Activated T-cell treated with anti-CD3 and anti-CD28 coated beads for 1 hour (primary cell): ENCODE data around the gene INO80.
"Not testable (repeated sequence)": the region's sequence is repeated elsewhere in the genome, so short reads cannot be mapped to it uniquely, and the experiment has no call there.

Source experiments
- DNase-seq: peaks from one replicate; pipeline ENCODE4 v3.0.0-alpha.2; 2020; ENCODE audit warnings: low read depth

Gene INO80

DNA sequence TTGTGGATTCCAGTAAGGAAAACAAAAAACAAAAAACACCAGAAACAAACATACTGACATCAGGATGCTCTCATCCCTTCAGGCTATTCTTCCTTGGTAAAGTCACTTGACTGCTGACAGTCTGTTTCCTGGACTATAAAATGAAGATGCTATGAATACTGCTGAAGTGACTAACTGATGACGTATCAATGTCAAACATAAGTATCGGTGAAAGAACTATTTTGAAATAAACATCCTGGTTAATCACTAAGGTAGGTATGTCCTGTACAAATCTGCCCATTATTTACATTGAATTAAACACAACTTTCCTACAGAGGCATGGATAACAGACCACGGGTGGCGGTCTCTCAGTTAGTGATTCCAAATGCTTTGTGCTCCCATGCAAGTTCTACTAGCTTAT is 116.9 kb downstream of the INO80 start:
- DNase-seq = no peak

DNA sequence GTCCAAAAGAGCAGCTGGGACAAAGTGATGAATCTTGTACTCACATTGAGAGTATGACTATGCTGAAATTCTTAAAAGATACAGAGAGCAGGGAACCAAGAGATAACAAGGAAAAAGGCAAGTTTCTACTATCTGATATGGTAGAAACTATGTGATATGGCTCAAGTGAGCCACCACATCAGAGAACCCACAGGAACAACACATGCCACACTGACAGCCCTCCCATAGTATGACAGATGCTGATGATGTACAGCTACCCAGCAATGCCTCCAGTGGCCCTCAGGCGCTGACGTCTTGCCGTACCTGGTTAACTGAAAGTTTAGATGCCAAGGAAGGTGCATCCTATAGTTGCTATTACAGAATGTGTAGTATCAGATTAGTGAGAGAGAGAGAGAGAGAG is 120.4 kb downstream of the INO80 start:
- DNase-seq = no peak

DNA sequence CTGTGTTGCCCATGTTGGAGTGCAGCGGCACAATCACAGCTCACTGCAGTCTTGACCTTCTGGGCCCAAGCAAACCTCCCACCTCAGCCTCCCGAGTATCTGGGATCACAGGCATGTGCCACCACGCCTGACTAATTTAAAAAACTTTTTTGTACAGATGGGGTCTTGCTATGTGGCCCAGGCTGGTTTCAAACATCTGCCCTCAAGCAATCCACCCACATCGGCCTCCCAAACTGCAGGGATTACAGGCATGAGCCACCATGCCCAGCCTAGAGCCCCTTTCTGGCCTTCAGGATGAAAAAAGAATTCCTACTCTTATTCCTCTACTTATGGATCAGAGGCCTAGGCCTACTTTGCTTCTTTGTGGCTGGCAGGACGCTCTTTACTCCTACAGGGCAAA is 123.3 kb downstream of the INO80 start:
- DNase-seq = no peak

DNA sequence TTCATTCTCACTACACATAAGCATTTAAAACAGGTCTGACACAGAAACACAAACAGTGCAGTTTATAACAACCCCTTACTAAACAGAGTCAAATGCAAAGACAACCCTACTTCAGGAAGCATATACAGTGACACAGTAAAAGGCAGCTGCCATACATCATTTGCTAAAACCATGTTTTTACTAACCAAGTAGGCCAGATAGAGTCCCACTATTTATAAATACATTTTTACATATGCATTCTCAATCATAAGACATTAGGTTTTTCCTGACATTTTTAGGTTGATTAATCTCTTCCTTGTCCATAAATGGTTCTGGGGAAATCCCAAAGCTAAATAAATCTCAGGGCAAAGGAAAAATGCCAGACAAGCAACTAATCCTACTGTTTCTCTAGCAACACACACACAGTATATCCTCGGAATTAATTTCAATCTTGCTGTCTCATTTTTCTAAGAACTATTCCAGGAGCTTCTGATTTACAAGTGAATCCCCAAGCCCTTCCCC is 123.8 kb downstream of the INO80 start:
- no peak for DNase-seq

DNA sequence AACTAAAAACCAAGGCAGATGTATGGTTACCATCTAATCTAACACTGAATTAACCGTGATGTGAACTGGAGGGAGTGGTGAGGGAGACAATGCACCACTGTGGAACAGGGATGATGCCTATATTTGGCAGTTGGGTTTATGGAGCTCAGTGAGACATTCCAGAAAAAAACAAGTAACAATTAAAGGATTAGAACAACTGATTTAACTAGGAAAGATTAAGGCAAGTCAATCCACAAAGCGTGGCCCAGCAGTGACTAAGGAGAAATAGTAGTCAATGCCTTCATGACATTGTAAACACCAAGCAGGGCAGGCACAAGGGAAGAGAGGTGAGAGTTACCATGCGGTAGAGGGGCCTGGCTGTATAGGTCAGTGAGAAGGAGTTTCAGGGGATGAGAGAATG is 124.7 kb downstream of the INO80 start:
- no peak for DNase-seq

DNA sequence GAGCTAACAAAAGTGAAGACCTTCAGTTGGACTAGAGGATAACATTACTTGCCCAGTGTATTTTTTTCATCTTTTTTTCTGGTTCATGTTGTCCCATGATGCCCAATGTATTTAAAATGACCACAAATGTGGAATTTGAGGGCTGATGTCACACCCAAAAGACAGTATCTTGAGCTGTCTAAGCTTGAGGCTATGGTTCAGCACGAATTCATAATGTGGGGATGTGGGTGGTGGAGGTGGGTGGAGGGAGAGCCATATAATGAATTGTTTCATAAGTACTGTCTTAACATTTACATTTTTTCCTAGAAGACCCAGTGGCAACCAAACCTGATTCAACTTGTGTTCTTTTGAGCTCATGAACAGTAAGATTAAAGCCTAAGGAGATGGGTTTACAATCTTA is 125.3 kb downstream of the INO80 start:
- no peak for DNase-seq

DNA sequence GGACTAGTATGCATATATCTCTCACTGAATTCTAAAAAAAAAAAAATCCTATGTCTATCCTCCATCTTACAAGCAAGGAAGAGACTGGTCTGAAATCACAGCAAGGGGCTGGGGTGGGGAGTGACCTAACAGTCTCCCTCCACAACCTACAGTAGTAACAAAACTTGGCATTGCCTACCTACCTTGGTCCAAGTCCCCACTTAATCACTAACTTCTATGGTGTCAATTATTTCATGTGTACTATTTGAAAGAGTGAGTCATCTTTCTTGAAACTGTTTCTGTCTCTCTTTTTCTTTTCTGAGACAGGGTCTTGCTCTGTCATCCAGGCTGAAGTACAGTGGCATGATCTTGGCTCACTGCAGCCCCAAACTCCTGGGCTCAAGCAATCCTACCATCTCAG is 126.0 kb downstream of the INO80 start:
- no peak for DNase-seq

DNA sequence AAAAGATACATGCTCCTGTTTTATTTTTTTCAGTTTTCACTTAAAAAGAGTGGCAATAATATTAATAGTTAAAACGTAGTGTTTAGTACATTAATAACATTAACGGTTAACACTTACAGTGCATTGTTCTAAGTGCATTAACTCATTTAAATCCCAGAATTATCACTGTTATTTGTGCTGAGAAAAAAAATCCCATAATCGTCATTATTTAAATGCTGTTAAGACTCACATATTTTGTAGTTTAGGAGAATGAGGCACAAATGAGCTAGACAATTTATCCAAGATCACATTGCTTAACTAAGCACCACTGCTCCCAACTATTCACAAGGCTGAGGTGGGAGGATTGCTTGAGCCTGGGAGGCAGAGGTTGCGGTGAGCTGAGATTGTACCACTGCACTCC is 127.9 kb downstream of the INO80 start:
- no peak for DNase-seq

DNA sequence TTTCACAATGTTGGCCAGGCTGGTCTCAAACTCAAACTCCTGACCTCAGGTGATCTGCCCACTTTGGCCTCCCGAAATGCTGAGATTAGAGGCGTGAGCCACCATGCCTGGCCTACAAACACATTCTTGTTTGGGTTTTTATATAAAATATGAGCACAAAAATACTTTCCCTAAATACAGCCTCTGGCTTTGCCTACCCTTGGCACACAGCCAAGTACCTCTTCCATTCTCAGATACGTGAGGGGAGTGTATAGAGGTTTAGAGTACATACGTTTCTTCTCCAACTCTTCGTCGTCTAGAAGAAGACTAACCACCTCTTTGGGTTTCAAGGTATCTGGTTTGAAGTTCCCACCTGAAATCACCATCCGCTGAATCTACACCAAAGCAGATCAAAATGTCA is 129.3 kb downstream of the INO80 start:
- no peak for DNase-seq

DNA sequence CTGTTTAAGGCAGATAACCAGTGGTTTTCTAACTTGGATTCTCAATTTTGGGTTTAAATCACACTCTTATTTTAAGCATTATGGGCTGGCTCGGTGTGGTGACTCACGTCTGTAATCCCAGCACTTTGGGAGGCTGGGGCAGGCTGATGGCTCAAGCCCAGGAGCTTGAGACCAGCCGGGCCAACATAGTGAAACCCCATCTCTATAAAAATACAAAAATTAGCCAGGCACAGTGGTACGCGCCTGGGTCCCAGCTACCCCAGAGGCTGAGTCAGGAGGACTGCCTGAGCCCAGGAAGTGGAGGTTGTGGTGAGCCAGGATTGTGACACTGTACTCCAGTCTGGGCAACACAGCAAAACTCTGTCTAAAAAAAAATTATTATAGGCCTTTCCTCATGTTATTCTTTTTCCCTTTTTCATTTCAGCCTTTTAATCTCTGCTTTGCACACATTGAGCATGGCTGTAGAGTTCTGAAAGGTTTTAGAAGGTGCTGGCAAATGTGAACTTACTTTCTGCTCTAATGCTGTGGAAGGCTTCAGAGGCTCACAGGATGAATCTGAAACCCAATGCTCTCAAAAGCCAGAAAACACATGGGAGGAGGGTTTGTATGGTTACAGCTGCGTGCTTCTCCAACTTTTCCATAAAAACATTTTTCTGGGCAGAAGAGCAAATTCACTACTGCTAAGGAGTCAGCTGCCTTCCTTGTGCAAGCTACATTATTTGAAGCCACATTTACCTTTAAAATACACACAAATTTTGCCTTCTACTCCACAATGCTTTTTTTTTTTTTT is 130.3 kb downstream of the INO80 start:
- no peak for DNase-seq

DNA sequence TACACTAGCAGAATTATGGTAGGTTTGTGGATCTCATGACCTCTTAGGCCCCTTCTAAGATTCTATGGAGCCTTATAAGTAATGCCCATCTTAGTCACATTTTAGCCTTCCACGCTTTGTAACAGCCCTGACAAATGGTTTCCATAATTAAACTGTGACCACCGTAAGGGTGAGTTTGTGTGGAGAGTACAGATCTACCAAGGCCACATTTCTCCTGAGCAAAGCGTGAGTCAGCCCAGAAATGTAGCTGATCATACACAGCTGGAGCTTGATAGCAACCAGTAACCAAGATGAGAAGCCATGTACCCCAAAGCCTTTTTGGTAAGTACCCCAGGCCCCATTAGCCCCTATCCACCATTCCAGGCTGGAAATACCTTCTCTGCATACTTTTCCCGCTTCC is 131.1 kb downstream of the INO80 start:
- DNase-seq = no peak

DNA sequence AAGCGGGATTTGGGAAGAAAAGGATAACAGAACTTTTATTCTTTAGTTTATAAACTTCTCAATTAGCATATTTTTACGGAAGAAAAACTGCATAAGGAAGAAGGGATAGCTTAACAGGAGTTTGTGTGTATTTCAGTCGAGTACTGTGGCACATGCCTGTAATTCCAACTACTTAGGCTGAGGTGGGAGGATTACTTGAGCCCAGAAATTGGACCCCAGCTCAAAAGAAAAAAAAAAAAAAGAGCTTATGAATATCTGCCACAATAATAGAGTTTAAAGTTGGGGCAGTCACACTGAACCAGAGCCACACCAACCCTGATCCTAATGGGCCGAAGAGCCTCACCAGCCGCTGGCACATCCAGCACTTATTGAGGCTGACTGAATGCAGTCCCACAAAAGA is 131.7 kb downstream of the INO80 start:
- no peak for DNase-seq

DNA sequence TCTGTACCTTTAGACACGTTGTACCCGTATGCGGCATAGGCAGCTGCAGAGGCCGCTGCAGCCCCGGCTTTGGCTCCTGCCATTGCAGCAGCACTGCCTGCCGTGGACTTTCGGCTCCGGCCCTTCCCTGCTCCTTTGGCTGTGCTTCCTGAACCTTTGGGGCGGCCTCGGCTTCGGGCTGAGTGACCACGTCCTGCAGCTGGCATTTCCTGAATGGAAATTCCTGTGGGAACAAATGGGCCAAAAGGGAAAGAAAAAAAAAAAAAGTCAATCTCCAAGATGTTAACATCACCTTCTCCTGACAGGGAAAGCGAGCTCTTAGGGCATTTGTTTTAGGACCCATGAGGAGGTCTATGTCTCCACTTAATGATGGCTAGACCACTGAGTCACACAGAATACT is 133.2 kb downstream of the INO80 start:
- DNase-seq = no peak

DNA sequence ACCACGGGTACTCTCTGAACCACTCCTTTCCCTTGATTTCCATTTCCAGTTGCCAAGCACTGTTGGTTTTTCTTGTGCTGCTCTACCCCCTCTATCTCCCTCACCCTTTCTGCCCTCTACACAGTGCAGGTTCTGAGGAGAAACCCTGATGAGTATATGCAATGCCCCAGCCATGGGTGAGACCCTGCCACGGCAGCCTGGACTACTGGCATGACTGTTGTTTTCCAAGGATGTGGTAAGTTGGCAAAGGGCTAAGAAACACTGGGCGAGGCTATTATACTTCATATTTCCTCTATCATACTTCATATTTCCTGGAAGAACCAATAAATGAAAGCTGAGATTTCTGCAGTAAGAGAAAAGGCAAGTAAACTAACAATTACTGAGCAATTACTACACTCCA is 134.9 kb downstream of the INO80 start:
- DNase-seq = no peak

DNA sequence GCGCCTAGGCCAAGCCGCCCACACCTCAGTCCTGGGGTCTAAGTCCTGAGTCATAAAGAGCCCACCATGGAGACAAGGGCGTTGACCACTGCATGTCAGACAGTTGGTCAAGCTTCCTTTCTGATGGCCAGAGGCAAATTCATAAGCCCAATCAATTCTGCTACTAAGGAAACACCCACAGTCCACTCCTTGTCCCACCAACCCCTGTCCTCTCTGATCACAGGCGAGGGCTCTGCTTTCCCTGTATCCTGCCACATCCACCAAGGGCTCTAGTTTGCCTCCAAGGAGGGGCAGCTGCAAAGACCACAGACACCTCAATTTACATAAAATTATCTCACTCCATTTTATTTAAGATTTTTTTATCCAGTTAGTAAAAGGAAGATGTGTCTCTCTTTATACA is 137.5 kb downstream of the INO80 start:
- DNase-seq = no peak

DNA sequence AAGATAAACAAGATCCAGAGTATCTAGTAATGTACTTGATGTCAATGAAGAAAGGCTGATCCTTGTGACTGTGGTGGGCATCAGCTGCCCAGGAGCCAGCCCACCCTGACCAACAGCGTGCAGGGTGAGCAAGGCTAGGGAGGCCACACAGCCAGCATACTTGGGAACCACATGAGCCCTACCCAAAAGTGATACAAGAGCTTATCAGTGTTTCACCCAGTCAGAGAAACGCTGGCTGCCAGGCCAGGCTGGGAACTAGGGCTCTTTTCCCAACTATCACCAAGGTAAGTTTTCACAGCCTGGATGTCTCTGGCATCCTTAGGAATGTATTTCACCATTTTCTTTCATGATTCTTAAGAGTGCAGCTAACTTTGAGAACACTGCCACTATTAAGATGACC is 137.9 kb downstream of the INO80 start:
- DNase-seq = no peak

DNA sequence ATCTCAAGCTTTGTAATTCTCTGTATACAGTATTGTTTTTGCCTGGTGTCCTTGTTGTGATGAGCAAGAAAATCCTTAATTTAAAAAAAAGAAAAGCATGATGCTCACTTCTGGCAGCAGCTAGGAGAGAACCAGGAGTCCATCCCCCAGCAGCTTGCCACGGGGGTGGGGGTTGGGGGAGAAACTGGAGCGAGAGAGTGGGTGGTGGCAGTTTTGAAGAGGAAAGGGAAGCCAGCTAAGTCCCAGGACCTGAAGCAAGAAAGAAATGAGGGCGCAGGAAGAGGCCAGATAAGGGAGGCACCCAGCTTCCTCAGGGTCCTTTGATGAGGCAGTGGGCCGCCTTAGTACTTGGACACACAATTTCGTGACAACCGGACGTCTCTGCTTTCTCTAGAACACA is 139.3 kb downstream of the INO80 start:
- no peak for DNase-seq

DNA sequence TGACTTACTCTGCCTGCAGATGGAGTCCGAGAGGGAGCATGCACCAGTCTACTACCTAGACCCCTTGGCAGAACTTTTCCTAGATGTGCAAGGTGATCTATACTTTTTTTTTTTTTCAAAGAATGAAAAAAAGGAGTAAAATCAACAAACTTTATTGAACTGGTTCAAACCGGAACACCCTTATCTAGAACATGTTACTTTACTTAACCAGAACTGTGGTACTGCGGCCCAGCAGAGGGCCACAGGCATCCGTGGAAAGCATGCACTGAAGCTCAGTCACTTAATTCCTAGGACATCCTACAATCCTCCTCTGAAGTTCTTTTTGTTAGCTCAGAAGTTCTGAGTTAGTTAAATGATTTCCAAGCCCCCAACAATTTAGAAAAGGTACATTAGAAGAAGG is 141.2 kb downstream of the INO80 start:
- DNase-seq = no peak

DNA sequence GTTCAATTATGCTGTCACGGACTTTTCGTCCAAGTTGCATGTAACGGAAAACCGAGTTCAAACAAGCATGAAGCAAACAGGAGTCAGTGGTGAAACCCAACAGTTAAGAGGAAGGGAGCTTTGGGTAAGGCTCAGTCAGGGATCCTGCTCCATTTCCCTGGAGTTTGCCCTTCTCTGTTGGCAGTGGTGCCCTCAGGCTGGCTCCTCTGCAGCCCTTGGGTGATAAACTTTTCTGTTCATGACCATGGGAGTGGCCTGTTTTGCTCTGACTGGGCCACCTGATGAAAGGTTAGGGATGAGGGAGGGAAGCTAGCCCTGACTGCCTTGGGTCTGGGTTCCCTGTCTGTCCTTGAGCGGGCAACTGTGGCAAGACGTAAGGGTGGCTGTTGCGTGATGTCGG is 146.7 kb downstream of the INO80 start:
- DNase-seq = no peak

DNA sequence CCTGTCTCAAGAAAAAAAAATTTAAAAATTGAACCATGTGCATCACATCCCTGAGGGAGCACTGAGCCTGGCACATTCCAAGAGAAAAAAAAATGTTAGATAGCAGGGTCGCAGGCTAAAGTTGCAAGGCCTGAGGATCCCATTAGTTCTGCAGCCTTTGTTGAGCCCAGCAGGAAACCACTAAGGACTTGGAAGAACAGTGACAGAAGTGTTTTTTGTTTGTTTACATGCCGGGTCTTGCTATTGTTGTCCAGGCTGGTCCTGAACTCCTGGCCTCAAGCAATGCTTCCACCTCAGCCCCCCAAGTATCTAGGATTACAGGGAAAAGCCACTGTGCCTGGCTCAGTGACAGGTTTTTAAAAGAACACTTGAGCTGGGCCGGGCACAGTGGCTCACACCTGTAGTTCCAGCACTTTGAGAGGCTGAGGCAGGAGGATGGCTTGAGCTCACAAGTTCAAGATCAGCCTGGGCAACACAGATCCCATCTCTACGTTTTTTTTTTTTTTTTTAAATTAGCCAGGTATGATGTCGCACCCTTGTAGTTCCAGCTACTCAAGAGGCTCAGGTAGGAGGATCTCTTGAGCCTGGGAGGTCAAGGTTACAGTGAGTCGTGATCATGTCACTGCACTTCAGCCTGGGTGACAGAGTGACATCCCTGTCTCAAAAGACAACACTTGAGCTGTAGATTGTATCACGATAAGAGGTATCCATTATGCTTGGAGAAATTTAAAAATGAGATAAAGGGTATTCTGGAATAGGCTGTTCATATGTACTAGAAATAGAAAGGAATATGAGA is 147.6 kb downstream of the INO80 start:
- no peak for DNase-seq

DNA sequence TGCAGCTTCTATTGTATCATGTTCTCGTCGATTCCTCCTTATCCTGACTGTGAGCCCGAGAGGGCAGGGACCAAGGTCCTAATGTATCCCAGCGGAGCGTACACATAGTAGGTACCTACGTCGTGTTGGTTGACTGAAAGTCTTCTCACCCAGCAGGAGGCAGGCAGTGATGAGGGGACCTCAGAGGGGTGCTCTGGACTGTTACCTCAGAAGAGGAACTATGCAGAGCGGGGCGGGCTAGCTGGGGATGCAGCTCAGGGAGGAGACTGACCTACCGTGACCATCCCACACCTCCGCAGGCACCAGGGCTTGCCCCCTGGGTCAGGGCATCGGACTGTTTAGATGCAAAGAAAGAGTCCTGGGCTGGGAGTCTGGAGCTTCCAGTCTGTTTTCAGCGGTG is 151.4 kb downstream of the INO80 start:
- DNase-seq = no peak

DNA sequence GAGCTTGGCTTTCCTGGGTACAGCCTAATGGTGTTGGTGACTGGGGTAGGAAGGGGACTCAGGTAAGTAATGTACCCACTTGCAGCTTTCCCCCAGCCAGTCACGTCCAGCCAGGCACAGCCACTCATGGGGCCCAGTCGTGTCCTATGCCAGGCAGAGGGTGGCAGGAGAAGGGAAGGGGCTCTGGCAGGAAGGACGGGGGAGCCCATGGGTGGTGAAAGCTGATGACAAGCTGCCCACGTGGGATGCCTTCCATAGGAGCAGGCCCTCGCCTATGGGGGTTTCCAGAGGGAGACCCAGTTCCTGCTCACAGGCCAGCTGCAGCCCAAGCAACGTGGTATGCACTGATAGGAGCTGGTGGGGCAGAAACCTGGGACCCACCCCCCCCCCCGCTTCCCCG is 152.1 kb downstream of the INO80 start:
- no peak for DNase-seq

DNA sequence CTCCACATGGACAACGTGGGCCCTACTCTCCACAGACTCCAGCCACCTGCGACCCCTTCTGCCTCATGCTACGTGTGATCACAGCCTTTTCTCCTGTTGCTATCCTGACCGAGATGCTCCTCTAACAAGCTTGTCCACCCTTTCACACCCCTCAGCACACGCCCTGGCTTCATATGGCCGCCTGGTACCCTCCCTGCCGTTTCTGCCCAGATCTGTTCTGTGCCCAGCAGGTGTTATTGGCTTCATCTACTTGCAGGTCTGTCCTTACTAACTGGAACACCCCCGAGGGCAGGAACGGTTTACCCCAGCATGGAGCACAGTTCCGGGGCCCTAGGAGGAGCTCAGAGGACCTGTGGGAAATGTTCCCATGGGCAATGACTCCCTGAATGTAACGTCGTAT is 152.9 kb downstream of the INO80 start:
- DNase-seq = no peak

DNA sequence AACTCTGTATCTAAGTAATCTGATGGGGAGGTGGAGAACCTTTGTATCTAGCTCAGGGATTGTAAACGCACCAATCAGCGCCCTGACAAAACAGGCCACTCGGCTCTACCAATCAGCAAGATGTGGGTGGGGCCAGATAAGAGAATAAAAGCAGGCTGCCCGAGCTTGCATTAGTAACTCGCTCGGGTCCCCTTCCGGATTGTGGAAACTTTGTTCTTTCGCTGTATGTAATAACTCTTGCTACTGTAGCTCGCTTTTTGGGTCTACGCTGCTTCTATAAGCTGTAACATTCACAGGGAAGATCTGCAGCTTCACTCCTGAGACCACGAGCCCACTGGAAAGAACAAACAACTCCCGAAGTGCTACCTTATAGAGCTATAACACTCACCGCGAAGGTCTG is 153.8 kb downstream of the INO80 start:
- DNase-seq = not testable (repeated sequence)
